ENCODE results near the gene INA.
A peak's percentile ranks its signal among the peaks of the same experiment; 100 is the strongest.

INA gene

GRCh38 chr10:103276251-103276895, 565 bp upstream of the INA start:
- no peak for DNase-seq (ENCODE audit: low read depth)

DNA sequence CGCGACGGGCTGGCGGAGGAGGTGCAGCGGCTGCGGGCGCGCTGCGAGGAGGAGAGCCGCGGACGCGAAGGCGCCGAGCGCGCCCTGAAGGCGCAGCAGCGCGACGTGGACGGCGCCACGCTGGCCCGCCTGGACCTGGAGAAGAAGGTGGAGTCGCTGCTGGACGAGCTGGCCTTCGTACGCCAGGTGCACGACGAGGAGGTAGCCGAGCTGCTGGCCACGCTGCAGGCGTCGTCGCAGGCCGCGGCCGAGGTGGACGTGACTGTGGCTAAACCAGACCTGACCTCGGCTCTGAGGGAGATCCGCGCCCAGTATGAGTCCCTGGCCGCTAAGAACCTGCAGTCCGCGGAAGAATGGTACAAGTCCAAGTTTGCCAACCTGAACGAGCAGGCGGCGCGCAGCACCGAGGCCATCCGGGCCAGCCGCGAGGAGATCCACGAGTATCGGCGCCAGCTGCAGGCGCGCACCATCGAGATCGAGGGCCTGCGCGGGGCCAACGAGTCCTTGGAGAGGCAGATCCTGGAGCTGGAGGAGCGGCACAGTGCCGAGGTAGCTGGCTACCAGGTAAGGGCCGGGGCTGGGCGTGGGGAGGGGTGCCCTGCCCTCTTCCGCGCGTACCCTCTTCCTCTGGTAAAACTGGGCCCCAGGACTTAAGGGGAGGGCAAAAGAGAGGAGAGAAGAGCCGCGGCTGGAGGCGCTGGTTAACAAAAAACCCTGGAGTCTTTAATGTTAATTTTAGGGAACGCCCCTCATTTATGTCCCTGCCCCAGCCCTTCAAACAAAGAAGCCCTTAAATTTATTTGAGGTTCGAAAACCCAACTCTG, 987 bp downstream of the INA start:
- no peak for DNase-seq (ENCODE audit: low read depth)

DNA sequence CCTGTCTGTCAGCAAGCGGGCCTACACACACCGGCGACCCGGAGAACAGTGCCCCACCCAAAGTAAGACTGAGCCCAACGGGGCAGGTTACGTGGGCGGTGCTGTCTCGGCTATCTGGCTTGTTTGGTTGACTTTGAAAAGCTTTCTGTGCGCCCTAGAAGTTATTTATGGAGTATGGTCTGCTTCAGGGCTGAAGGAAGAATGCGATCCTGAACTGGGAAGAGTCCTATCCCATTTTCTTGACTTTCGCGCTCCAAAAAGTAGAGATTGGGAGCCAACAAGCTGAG, 1.5 kb downstream of the INA start:
- no peak for DNase-seq (ENCODE audit: low read depth)

DNA sequence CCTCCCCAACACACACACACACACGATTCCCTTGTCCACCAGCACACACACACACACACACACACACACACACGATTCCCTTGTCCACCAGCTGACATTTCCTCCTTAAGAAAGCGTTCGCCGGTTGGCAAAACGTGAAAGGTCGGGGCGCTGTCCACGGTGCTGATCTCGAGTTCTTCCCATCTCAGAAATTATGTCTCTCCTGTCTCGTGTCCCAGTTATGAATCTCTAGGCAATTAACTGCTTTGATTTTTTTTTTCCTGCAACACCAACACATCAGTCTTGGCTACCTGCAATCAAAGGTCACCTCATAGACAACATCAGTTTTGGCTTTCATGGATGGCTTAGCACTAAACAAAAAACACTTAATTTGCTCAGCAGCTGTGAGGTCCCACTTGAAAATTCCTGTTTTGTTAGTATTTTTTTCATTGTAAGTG, 1.9 kb downstream of the INA start:
- peak; percentile 35 for DNase-seq (ENCODE audit: low read depth)

DNA sequence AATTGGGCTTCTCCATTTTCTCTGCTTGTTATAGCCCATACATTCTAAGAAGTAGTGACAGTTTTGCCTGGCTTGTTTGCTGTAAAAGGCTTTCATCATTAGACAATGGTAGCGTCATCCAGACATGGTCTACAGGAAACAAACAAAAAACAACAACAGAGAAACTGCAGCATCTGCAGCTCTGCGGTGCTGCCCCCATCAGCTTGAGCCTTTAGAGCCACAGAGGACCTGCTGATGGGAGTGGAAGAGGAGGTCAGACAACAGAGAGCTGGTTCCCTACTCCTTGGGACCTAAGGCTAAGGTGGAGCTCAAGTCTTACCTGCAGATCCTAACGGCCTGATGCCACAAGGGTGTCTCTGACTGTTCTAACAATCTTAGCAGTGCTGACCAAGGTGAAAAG, 3.1 kb downstream of the INA start:
- DNase-seq (ENCODE audit: low read depth): no peak

DNA sequence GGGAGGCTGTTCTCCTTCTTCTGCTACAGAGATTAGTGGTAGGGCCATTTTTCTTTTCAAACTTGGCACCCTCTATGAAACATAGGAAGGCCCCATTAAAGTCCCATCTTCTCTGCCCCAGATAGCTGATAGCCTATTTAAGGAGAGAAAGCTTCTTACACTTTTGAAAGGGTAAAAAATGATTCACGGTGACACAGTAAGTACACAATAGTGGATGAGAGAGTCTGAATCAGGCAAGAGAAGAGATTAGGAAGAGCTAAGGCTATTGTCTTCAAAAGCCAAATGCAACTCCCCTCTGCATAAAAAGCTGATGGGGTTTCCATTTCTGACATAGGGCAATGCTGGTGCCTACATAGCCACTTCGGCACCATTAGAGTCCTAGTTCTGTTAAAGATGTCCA, 3.6 kb downstream of the INA start:
- no peak for DNase-seq (ENCODE audit: low read depth)

GRCh38 chr10:103281753-103282152, 4.8 kb downstream of the INA start:
- no peak for DNase-seq (ENCODE audit: low read depth)

- DNase-seq (ENCODE audit: low read depth): no peak
These were observed 6.0 kb downstream of the INA start for GRCh38 chr10:103282961-103283360.

DNA sequence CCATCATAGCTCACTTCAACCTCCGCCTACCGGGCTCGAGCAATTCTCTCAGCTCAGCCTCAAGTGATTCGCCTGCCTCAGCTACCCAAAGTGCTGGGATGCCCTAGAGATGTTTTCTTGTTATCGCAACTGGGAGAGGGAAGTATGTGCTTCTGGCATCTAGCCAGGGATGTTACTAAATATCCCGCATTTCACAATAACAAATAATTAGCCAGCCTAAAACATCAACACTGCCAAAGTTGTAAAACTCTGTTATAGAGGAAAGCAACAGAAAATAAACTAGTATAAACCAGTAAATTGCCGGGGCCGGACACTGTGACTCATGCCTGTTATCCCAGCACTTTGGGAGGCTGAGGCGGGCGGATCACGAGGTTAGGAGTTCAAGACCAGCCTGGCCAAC, 7.2 kb downstream of the INA start:
- no peak for DNase-seq (ENCODE audit: low read depth)

GRCh38 chr10:103287992-103288391, 11.1 kb downstream of the INA start:
- DNase-seq (ENCODE audit: low read depth): no peak

GRCh38 chr10:103291588-103291987, 14.7 kb downstream of the INA start:
- DNase-seq (ENCODE audit: low read depth): no peak

DNA sequence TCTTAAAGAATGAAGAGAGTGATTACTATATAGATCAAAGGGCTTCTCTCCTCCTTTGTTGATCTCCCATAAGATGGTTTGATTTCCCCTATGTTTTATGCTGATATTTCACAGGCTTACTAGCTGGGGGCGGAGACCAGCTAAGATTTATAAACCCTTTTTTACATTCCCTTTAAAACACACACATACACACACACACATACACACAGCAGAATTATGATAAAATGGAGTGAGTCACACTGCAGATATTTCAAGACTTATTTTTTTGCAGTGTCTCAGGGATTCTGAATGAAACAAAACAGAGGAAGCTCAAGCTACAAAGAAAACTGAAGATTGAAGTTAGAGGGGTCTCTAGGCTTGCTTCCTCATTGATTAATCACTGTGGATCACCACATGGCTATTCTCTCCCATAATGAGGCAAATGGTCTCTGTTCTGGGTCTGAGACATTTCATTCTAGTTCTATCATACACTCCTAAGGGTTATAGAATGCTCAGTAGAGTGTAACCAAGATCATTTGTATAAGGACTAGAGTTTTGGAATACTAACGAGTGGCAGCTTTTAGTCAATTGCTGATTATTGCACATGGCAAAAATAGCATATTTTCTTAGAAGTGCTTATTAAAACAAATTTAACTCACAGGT, 18.6 kb downstream of the INA start:
- no peak for DNase-seq (ENCODE audit: low read depth)

GRCh38 chr10:103307594-103307993, 30.7 kb downstream of the INA start:
- DNase-seq (ENCODE audit: low read depth): no peak

DNA sequence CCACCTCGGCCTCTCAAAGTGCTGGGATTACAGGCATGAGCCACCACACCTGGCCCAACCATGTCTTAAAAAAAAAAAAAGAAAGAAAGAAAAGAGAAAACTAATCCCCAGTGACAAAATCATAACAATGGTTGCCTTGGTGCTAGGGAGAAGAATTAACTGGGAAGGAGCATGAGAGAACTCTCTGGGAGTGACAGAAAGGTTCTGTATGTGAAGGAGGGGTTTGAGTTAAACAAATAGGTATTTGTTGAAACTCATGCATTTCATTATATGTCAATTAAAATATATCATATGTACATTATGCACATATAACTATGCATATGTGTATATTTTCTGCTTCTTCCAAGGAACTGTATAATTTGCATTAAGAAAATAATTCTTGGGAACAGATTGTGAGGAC, 33.3 kb downstream of the INA start:
- DNase-seq (ENCODE audit: low read depth): no peak

GRCh38 chr10:103316087-103316486, 39.1 kb downstream of the INA start:
- no peak for DNase-seq (ENCODE audit: low read depth)

DNA sequence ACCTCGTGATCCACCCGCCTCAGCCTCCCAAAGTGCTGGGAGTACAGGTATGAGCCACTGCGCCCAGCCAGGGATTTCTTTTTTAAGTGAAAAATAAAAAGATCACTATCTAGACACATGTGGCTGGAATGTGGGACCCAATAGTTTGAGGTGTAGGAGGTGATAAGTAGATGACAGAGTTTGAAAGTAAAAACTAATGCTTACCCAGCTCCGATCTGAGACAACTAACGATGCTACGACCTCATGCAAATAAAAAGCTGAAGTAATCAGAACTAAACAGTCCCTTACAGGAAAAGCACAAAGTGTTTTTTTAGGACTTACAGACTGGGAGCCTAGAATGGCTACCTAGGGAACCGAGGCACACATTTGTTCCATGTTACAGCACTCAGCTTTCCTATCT, 51.0 kb downstream of the INA start:
- no peak for DNase-seq (ENCODE audit: low read depth)

DNA sequence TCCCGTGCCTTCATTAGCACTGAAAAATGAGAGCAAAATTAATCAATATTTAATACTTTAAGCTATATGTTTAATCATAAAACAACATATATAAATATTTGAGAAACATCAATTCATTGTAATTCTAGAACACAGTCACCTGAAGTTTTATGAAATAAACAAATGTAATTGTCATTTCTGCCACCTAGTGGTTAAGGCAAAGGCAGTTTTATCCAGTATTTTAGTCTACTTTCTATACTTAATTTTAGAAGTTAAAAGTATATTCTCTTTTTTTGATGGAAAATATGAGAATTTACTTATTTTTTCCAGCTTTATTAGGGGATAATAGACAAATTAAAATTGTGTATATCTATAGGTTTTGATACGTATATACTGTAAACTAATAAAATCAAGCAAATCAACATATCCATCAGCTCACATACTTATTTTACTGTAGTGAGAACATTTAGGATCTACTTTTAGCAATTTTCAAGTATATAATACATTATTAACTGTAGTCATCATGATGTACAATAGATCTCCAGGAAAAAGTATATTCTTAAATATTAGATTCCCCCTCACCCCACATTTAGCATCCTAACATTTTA, 57.1 kb downstream of the INA start:
- no peak for DNase-seq (ENCODE audit: low read depth)

GRCh38 chr10:103334567-103334966, 57.6 kb downstream of the INA start:
- DNase-seq (ENCODE audit: low read depth): no peak

DNA sequence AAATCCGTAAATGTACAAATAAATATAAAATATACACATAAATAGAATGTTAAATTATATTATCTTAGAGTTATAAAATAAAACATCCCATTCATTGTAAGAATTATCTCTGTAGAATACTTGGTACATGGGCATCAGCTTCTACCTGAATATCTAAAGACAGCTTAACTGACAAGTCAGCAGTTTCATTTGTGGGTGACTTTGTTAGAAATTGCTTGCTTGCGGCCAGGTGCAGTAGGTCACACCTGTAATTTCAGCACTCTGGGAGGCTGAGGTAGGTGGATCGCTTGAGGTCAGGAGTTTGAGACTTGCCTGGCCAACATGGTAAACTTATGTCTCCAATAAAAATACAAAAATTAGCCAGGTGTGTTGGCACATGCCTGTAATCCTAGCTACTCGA, 59.4 kb downstream of the INA start:
- DNase-seq (ENCODE audit: low read depth): no peak

Data from activated T-cell treated with anti-CD3 and anti-CD28 coated beads for 48 hours (primary cell).